ENCODE results near the gene COPB2. TPM values are rescaled to one million over a fixed set of nuclear protein-coding genes. Genes with fewer than 3 reads are reported as not detected.

The COPB2 gene
- total RNA-seq (2014; rRNA removed; shearing (Covaris generic)) (181 and 197 TPM in 2 replicates), polyA plus RNA-seq (2016; fragmentation: Nextera tagmentation; extraction: Ambion mirVana) (198 and 203 TPM in 2 replicates)

GRCh38 chr3:139389552-139390368 is at the start of gene COPB2:
Gene COPB2 (minus strand): TSS chr3:139389647. CDS start chr3:139389550, 97 bp downstream.
- 1% methylated on average over 52 of the region's 52 CpGs for WGBS, 2 experiments (ENCODE audit: low coverage in 1 of 2, low lambda C conversion rate in 2 of 2, missing lambda C conversion rate in 2 of 2)
- Histone ChIP-seq H3K9me2 (ENCODE audit: insufficient read depth) (no peaks in the 10 kb centered on the region), H3K9me3 (ENCODE audit: low read depth) (no peaks in the 10 kb centered on the region), H3F3A (ENCODE audit: insufficient read depth) (peaks cover 8% of the 10 kb centered on the region; the same call in 1 of the 2 replicates), H3K27ac (peak within 1 kb of the TSS; percentile 99), H3K79me2 (ENCODE audit: insufficient read depth) (peaks cover 57% of the 10 kb centered on the region), H3K36me3 (ENCODE audit: low read depth) (no peaks in the 10 kb centered on the region), H3K9ac (peak within 1 kb of the TSS; percentile 100), H3K4me2 (ENCODE audit: unreplicated experiment) (peak within 1 kb of the TSS; percentile 94), H3K4me3 (peak within 1 kb of the TSS; percentile 100), H3K27me3 (replicated peaks; ENCODE audit: insufficient read depth) (no peaks in the 10 kb centered on the region), H4K20me1 (ENCODE audit: insufficient read depth) (peaks cover 21% of the 10 kb centered on the region), H3K4me1 (ENCODE audit: insufficient read depth) (peaks cover 28% of the 10 kb centered on the region), H2AFZ (peak within 1 kb of the TSS; percentile 85)
- DNase-seq = peak; percentile 100
- in situ Hi-C loops (cut with MboI) = no loop called here
- no peak for TF ChIP-seq EZH2phosphoT487 (IDR thresholded peaks at IDR 0.05; ENCODE audit: insufficient read depth, low read depth)
- TF ChIP-seq EZH2 (IDR thresholded peaks at IDR 0.05; ENCODE audit: insufficient read depth, poor library complexity, severe bottlenecking) = no peak

DNA sequence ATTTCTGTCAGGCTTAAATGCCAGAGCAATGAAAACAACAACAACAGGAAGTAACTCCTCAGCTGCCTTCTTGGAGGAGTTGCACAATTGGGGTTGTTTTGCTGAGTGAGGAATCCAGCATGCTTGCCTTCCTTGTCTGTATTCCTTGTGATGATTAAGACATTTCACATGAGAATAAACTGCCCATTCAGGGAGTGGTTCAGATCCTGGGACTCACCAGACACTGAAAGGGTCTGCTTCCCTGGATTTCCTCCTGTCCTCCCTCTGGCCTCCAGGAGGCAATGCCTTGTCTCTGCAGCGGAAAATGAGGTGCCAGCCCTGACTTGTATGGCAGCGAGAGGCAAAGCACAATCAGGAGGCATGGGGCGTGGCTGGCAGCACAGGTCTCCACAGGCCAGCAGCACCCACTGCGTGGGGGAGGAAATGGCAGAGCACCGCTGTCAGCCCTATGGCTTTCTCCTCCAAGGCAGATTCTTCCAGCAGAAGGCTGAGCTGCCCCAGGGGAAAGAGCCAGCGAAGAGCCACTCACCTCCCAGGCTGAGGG is 45.4 kb upstream of the COPB2 start:
- peak; percentile 70 for DNase-seq
- Histone ChIP-seq H3K4me2 (ENCODE audit: unreplicated experiment) (no peak overlapping the region), H3K9me3 (ENCODE audit: low read depth) (no peaks in the 10 kb centered on the region), H3F3A (ENCODE audit: insufficient read depth) (no peaks in the 10 kb centered on the region), H3K9me2 (ENCODE audit: insufficient read depth) (no peaks in the 10 kb centered on the region), H3K27ac (no peak overlapping the region), H2AFZ (0 out of 2 replicates have a peak overlapping the region, but pooled peaks have one; percentile 3), H3K4me3 (no peak overlapping the region), H3K27me3 (replicated peaks; ENCODE audit: insufficient read depth) (no peaks in the 10 kb centered on the region), H3K79me2 (ENCODE audit: insufficient read depth) (no peaks in the 10 kb centered on the region), H4K20me1 (ENCODE audit: insufficient read depth) (no peaks in the 10 kb centered on the region), H3K36me3 (ENCODE audit: low read depth) (no peaks in the 10 kb centered on the region), H3K9ac (no peak overlapping the region), H3K4me1 (ENCODE audit: insufficient read depth) (peaks cover 6% of the 10 kb centered on the region; the same call in 1 of the 2 replicates)
- in situ Hi-C loops (cut with MboI) = loop anchor here (25.0 kb wide), 1 partner anchor 1427 kb away; no protein-coding TSS in a partner anchor
- TF ChIP-seq EZH2phosphoT487 (IDR thresholded peaks at IDR 0.05; ENCODE audit: insufficient read depth, low read depth) (no peak), EZH2 (IDR thresholded peaks at IDR 0.05; ENCODE audit: insufficient read depth, poor library complexity, severe bottlenecking) (no peak)
- WGBS, 2 experiments (ENCODE audit: low coverage in 1 of 2, low lambda C conversion rate in 2 of 2, missing lambda C conversion rate in 2 of 2) = 88 to 91% methylated on average over 6 of the region's 6 CpGs

DNA sequence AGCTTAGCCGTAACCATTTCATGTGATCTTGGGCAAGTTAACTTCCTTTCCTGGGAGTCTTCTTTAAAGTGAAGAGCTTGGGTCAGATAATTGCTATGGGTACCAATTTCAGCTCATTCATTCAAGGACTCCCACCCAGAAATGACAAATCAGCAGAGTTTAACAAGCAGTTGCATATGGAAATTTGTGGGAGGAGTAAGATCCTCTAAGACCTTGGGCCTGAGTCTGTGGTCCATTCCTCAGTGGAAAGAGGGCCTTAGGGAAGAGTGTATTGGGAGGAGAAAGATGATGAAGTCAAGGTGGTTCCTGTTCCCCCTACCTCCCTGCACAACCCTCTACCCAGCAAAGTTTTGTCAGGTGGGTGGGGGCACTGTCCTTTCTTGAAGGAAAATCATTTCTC is 44.8 kb upstream of the COPB2 start:
- no peaks in the 10 kb centered on the region for H3F3A ChIP-seq (ENCODE audit: insufficient read depth)
- no peak overlapping the region for H3K4me3 ChIP-seq
- in situ Hi-C loops (cut with MboI) = loop anchor here (25.0 kb wide), 1 partner anchor 1428 kb away; no protein-coding TSS in a partner anchor
- no peak overlapping the region for H3K9ac ChIP-seq
- no peak for TF ChIP-seq EZH2phosphoT487 (IDR thresholded peaks at IDR 0.05; ENCODE audit: insufficient read depth, low read depth)
- H3K79me2 ChIP-seq (ENCODE audit: insufficient read depth) = no peaks in the 10 kb centered on the region
- 96 to 100% methylated on average over 1 of the region's 1 CpG for WGBS, 2 experiments (ENCODE audit: low coverage in 1 of 2, low lambda C conversion rate in 2 of 2, missing lambda C conversion rate in 2 of 2)
- no peak for DNase-seq
- H2AFZ ChIP-seq = 0 out of 2 replicates have a peak overlapping the region, but pooled peaks have one; percentile 3
- no peaks in the 10 kb centered on the region for H3K27me3 ChIP-seq (replicated peaks; ENCODE audit: insufficient read depth)
- peaks cover 6% of the 10 kb centered on the region; the same call in 1 of the 2 replicates for H3K4me1 ChIP-seq (ENCODE audit: insufficient read depth)
- H3K9me3 ChIP-seq (ENCODE audit: low read depth) = no peaks in the 10 kb centered on the region
- no peak overlapping the region for H3K27ac ChIP-seq
- H4K20me1 ChIP-seq (ENCODE audit: insufficient read depth) = no peaks in the 10 kb centered on the region
- H3K36me3 ChIP-seq (ENCODE audit: low read depth) = no peaks in the 10 kb centered on the region
- H3K4me2 ChIP-seq (ENCODE audit: unreplicated experiment) = no peak overlapping the region
- no peaks in the 10 kb centered on the region for H3K9me2 ChIP-seq (ENCODE audit: insufficient read depth)

- H3K79me2 ChIP-seq (ENCODE audit: insufficient read depth) = no peaks in the 10 kb centered on the region
- 96 to 100% methylated on average over 1 of the region's 1 CpG for WGBS, 2 experiments (ENCODE audit: low coverage in 1 of 2, low lambda C conversion rate in 2 of 2, missing lambda C conversion rate in 2 of 2)
- H3F3A ChIP-seq (ENCODE audit: insufficient read depth) = no peaks in the 10 kb centered on the region
- no peaks in the 10 kb centered on the region for H3K9me2 ChIP-seq (ENCODE audit: insufficient read depth)
- no peak overlapping the region for H3K4me2 ChIP-seq (ENCODE audit: unreplicated experiment)
- TF ChIP-seq EZH2phosphoT487 (IDR thresholded peaks at IDR 0.05; ENCODE audit: insufficient read depth, low read depth) = no peak
- no peak for TF ChIP-seq EZH2 (IDR thresholded peaks at IDR 0.05; ENCODE audit: insufficient read depth, poor library complexity, severe bottlenecking)
- in situ Hi-C loops (cut with MboI) = loop anchor here (25.0 kb wide), 1 partner anchor 1429 kb away; no protein-coding TSS in a partner anchor
- no peak overlapping the region for H3K9ac ChIP-seq
- no peaks in the 10 kb centered on the region for H4K20me1 ChIP-seq (ENCODE audit: insufficient read depth)
- H3K4me3 ChIP-seq = no peak overlapping the region
- H2AFZ ChIP-seq = no peak overlapping the region
- no peaks in the 10 kb centered on the region for H3K27me3 ChIP-seq (replicated peaks; ENCODE audit: insufficient read depth)
- DNase-seq = no peak
- H3K36me3 ChIP-seq (ENCODE audit: low read depth) = no peaks in the 10 kb centered on the region
- peaks cover 6% of the 10 kb centered on the region; the same call in 1 of the 2 replicates for H3K4me1 ChIP-seq (ENCODE audit: insufficient read depth)
- no peaks in the 10 kb centered on the region for H3K9me3 ChIP-seq (ENCODE audit: low read depth)
- no peak overlapping the region for H3K27ac ChIP-seq
These were observed 43.6 kb upstream of the COPB2 start for GRCh38 chr3:139433089-139433488.

All from GM23248 (cell line).